Ishikawa (cell line): ENCODE measurements around the gene SBF1.

Experiments used
- CEBPB ChIP-seq: IDR thresholded peaks from 2 replicates; pipeline ENCODE4 v1.6.1; 2012
- CREB1 ChIP-seq: IDR thresholded peaks from 2 replicates; pipeline ENCODE4 v1.6.1; 2012; ENCODE audit warnings: low read depth
- EGR1 ChIP-seq: IDR thresholded peaks from 2 replicates; pipeline ENCODE4 v1.6.1; 2012
- EP300 ChIP-seq: IDR thresholded peaks from 2 replicates; pipeline ENCODE4 v1.6.1; 2012; ENCODE audit warnings: borderline replicate concordance
- FOXM1 ChIP-seq: IDR thresholded peaks from 2 replicates; pipeline ENCODE4 v1.6.1; 2012; ENCODE audit warnings: low read depth, borderline replicate concordance
- NFIC ChIP-seq: IDR thresholded peaks from 2 replicates; pipeline ENCODE4 v1.6.1; 2012
- RAD21 ChIP-seq: IDR thresholded peaks from 2 replicates; pipeline ENCODE4 v1.6.1; 2012; ENCODE audit warnings: low read depth
- TAF1 ChIP-seq: IDR thresholded peaks from 2 replicates; pipeline ENCODE4 v1.6.1; 2012; ENCODE audit warnings: low read depth, mild to moderate bottlenecking
- TCF12 ChIP-seq: IDR thresholded peaks from 2 replicates; pipeline ENCODE4 v1.6.1; 2012; ENCODE audit warnings: low read depth
- TEAD4 ChIP-seq: IDR thresholded peaks from 2 replicates; pipeline ENCODE4 v1.6.1; 2012
- YY1 ChIP-seq: IDR thresholded peaks from 2 replicates; pipeline ENCODE4 v1.6.1; 2012; ENCODE audit warnings: low read depth
- ZBTB7A ChIP-seq: IDR thresholded peaks from 2 replicates; pipeline ENCODE4 v1.6.1; 2012; ENCODE audit warnings: low read depth
- TF ChIP-seq, protein P1 (sequence below): IDR thresholded peaks from 2 replicates; pipeline ENCODE4 v1.6.1; 2012; ENCODE audit warnings: low read depth, mild to moderate bottlenecking
- TF ChIP-seq, protein P2 (sequence below): IDR thresholded peaks from 2 replicates; pipeline ENCODE4 v1.6.1; 2012
- TF ChIP-seq, protein P3 (sequence below): IDR thresholded peaks from 2 replicates; pipeline ENCODE4 v1.6.1; 2012

The SBF1 gene

DNA sequence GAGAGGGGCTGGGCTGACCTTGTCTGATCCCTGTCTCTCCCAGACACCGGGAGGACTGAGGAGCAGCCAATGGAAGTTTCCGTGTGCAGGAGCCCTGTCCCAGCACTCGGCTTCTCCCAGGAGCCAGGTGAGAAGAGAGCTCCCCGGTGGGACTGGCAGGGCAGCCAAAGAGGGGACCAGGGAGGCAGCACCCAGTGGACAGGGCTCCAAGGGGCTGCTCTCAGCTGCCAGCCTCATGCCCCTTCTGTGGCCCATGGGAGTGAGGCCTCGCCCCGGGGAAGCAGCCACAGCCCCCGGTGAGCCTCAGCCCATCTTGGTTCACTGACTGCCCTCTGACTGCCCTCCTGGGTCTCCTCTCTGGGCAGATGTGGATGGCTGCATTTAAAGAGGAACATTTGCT is 43.8 kb upstream of the SBF1 start:
- TF ChIP-seq CEBPB (no peak), TEAD4 (no peak), TAF1 (no peak), YY1 (no peak), EP300 (no peak), TCF12 (no peak), RAD21 (no peak), FOXM1 (no peak)
- TF ChIP-seq, protein P1, sequence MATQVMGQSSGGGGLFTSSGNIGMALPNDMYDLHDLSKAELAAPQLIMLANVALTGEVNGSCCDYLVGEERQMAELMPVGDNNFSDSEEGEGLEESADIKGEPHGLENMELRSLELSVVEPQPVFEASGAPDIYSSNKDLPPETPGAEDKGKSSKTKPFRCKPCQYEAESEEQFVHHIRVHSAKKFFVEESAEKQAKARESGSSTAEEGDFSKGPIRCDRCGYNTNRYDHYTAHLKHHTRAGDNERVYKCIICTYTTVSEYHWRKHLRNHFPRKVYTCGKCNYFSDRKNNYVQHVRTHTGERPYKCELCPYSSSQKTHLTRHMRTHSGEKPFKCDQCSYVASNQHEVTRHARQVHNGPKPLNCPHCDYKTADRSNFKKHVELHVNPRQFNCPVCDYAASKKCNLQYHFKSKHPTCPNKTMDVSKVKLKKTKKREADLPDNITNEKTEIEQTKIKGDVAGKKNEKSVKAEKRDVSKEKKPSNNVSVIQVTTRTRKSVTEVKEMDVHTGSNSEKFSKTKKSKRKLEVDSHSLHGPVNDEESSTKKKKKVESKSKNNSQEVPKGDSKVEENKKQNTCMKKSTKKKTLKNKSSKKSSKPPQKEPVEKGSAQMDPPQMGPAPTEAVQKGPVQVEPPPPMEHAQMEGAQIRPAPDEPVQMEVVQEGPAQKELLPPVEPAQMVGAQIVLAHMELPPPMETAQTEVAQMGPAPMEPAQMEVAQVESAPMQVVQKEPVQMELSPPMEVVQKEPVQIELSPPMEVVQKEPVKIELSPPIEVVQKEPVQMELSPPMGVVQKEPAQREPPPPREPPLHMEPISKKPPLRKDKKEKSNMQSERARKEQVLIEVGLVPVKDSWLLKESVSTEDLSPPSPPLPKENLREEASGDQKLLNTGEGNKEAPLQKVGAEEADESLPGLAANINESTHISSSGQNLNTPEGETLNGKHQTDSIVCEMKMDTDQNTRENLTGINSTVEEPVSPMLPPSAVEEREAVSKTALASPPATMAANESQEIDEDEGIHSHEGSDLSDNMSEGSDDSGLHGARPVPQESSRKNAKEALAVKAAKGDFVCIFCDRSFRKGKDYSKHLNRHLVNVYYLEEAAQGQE = no peak
- TF ChIP-seq, protein P2, sequence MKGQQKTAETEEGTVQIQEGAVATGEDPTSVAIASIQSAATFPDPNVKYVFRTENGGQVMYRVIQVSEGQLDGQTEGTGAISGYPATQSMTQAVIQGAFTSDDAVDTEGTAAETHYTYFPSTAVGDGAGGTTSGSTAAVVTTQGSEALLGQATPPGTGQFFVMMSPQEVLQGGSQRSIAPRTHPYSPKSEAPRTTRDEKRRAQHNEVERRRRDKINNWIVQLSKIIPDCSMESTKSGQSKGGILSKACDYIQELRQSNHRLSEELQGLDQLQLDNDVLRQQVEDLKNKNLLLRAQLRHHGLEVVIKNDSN = no peak
- TF ChIP-seq, protein P3, sequence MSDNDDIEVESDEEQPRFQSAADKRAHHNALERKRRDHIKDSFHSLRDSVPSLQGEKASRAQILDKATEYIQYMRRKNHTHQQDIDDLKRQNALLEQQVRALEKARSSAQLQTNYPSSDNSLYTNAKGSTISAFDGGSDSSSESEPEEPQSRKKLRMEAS = no peak

DNA sequence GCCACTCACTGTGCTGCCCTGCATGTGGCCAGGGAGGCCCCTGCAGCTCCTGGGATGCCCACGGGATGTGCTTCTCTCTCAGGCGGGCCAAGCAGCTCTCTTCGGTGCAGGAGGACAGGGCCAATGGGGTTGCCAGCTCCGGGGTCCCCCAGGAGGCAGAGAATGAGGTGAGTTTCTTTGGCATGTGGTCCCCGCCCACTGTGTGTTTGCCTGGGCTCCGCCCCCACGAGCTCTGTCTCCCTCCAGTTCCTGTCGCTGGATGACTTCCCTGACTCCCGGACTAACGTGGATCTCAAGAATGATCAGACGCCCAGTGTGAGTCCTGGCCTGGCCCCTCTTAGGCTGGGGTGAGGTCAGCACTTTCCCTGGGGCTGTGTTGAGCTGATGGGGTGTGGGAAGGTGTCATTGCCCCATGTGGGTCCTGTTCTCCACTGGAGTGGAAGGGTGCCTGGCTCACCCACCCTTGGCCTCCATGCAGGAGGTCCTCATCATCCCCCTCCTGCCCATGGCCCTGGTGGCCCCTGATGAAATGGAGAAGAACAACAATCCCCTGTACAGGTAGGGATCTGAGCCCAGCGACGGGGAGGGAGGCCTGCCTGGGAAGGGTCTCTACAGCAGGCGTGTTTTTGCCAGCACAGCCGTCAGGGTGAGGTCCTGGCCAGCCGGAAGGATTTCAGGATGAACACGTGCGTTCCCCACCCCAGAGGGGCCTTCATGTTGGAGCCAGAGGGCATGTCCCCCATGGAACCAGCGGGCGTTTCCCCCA is 42.8 kb upstream of the SBF1 start:
- TF ChIP-seq EGR1 = no peak

DNA sequence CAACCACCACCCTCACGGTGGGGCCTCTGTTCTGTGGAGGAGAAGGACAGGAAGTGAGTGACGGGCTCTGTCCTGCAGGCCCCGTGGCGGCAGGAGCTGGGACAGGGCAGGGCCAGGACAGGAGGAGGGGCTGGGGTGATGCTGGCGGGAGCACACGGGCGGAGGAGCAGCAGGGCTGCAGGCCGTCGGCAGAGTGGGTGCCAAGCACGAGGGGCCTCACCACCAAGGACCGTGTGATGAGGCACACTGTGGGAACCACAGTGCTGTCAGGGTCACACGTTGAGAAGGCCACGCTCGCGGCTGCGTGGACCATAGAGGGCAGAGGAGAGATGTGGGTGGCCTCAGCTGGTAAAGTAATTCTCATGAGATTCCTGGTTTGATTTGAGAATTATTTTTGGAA is 42.1 kb upstream of the SBF1 start:
- no peak for TF ChIP-seq TEAD4
- TF ChIP-seq, protein P1 = no peak
- no peak for TF ChIP-seq EP300
- no peak for TF ChIP-seq NFIC
- no peak for TF ChIP-seq RAD21
- TF ChIP-seq ZBTB7A = no peak
- no peak for TF ChIP-seq CEBPB
- no peak for TF ChIP-seq FOXM1
- no peak for TF ChIP-seq TCF12
- TF ChIP-seq, protein P3 = no peak
- TF ChIP-seq CREB1 = no peak
- no peak for TF ChIP-seq TAF1

DNA sequence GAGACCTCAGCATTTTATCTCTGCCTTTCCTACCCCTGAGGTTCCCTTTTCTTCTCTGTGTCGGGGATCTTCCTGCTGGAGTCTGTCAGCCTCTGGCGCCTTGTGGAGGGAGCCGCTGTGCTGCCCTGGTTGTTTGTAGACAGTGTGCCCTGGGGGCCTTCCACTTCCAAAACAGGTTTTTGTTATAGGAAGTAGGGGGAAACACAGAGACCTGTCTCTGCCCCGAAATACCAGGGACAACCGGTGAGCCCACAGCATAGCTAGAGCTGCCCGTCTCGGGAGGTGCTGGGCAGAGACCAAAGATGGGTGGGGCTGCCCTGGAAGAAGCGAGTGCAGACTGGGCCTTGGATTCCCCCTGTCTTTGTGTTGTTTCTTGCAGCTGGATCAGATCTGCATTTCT is 41.2 kb upstream of the SBF1 start:
- no peak for TF ChIP-seq CREB1
- no peak for TF ChIP-seq YY1
- TF ChIP-seq, protein P3 = no peak
- TF ChIP-seq TAF1 = no peak
- TF ChIP-seq CEBPB = no peak
- no peak for TF ChIP-seq ZBTB7A
- no peak for TF ChIP-seq RAD21
- no peak for TF ChIP-seq TEAD4
- TF ChIP-seq EP300 = no peak
- TF ChIP-seq EGR1 = no peak

DNA sequence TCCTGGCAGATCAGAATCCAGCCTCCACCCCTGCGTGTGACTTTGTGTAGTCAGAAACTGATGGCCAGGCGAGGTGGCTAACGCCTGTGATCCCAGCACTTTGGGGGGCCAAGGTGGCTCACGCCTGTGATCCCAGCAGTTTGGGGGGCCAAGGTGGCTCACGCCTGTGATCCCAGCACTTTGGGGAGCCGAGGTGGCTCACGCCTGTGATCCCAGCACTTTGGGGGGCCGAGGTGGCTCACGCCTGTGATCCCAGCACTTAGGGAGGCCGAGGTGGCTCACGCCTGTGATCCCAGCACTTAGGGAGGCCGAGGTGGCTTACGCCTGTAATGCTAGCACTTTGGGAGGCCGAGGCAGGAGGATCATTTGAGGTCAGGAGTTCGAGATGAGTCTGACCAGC is 38.3 kb upstream of the SBF1 start:
- TF ChIP-seq, protein P1 = no peak
- TF ChIP-seq NFIC (no peak), RAD21 (no peak), EP300 (no peak), TAF1 (no peak), CREB1 (no peak), CEBPB (no peak), TEAD4 (no peak), EGR1 (no peak), YY1 (no peak)
- TF ChIP-seq, protein P2 = no peak
- TF ChIP-seq, protein P3 = no peak
